ENCODE measurements around the gene ATG7. TPM values are rescaled to one million over a fixed set of nuclear protein-coding genes. Genes with fewer than 3 reads are reported as not detected.
"Not testable (repeated sequence)": the region's sequence is repeated elsewhere in the genome, so short reads cannot be mapped to it uniquely, and the experiment has no call there.

The ATG7 gene
- total RNA-seq, 2 experiments from 2014 or later, result 25.9 to 27.0 TPM

- Mint-ChIP-seq H3K27me3 (ENCODE audit: low read depth) (peaks cover 7% of the 10 kb centered on the region), H3K9me3 (peaks cover 13% of the 10 kb centered on the region), H3K4me1 (ENCODE audit: low read depth) (peaks cover 37% of the 10 kb centered on the region), H3K36me3 (ENCODE audit: low read depth) (no peaks in the 10 kb centered on the region), H3K4me3 (no peak overlapping the region), H3K27ac (no peak overlapping the region)
- CTCF ChIA-PET, result interaction anchor here (0.7 to 4.2 kb wide), 3 partner anchors 96 to 392 kb away, joined by 3 to 54 read pairs (median 3); no protein-coding TSS in a partner anchor
- DNase-seq, result no peak
- intact Hi-C loops (cut with micrococcal nuclease), result loop anchor here (2.0 to 10.0 kb wide), 2 partner anchors 479 to 565 kb away; no protein-coding TSS in a partner anchor
Observed at GRCh38 chr3:11239796-11240195, 32.4 kb upstream of the ATG7 start.

- Mint-ChIP-seq H3K4me1 (ENCODE audit: low read depth) (peaks cover 37% of the 10 kb centered on the region), H3K27me3 (ENCODE audit: low read depth) (peaks cover 7% of the 10 kb centered on the region), H3K27ac (peak overlapping the region; percentile 48), H3K9me3 (peaks cover 13% of the 10 kb centered on the region), H3K36me3 (ENCODE audit: low read depth) (no peaks in the 10 kb centered on the region), H3K4me3 (no peak overlapping the region)
- DNase-seq, result peak; percentile 23
- CTCF ChIA-PET, result interaction anchor here (0.7 to 1.2 kb wide), 2 partner anchors 96 to 391 kb away, joined by 3 read pairs; no protein-coding TSS in a partner anchor
- intact Hi-C loops (cut with micrococcal nuclease), result no loop called here
Observed at GRCh38 chr3:11240496-11240895, 31.7 kb upstream of the ATG7 start.

GRCh38 chr3:11244121-11244677 lies 28.0 kb upstream of the ATG7 start:
- CTCF ChIA-PET, result interaction anchor here (1.3 to 1.7 kb wide), 2 partner anchors 9 to 91 kb away, joined by 4 to 6 read pairs; no protein-coding TSS in a partner anchor
- no peak overlapping the region for H3K27ac Mint-ChIP-seq
- no peak overlapping the region for H3K4me3 Mint-ChIP-seq
- no peak for DNase-seq
- H3K9me3 Mint-ChIP-seq, result peaks cover 5% of the 10 kb centered on the region
- peaks cover 7% of the 10 kb centered on the region for H3K27me3 Mint-ChIP-seq (ENCODE audit: low read depth)
- H3K36me3 Mint-ChIP-seq (ENCODE audit: low read depth), result no peaks in the 10 kb centered on the region
- intact Hi-C loops (cut with micrococcal nuclease), result no loop called here
- peaks cover 20% of the 10 kb centered on the region for H3K4me1 Mint-ChIP-seq (ENCODE audit: low read depth)

- intact Hi-C loops (cut with micrococcal nuclease), result no loop called here
- Mint-ChIP-seq H3K4me3 (no peak overlapping the region), H3K4me1 (ENCODE audit: low read depth) (peaks cover 9% of the 10 kb centered on the region), H3K27ac (no peak overlapping the region), H3K27me3 (ENCODE audit: low read depth) (peaks cover 7% of the 10 kb centered on the region), H3K36me3 (ENCODE audit: low read depth) (no peaks in the 10 kb centered on the region), H3K9me3 (peaks cover 2% of the 10 kb centered on the region)
- DNase-seq, result no peak
- CTCF ChIA-PET, result interaction anchor here (0.6 kb wide), 1 partner anchor 106 kb away, joined by 3 read pairs; no protein-coding TSS in a partner anchor
Observed at GRCh38 chr3:11245276-11245675, 26.9 kb upstream of the ATG7 start.

GRCh38 chr3:11245827-11246662 lies 26.2 kb upstream of the ATG7 start:
- no peak for DNase-seq
- Mint-ChIP-seq H3K9me3 (no peaks in the 10 kb centered on the region), H3K27ac (no peak overlapping the region), H3K4me1 (ENCODE audit: low read depth) (peaks cover 9% of the 10 kb centered on the region), H3K4me3 (no peak overlapping the region), H3K27me3 (ENCODE audit: low read depth) (peaks cover 7% of the 10 kb centered on the region), H3K36me3 (ENCODE audit: low read depth) (no peaks in the 10 kb centered on the region)
- CTCF ChIA-PET, result interaction anchor here (0.6 to 0.9 kb wide), 2 partner anchors 9 to 105 kb away, joined by 3 read pairs; no protein-coding TSS in a partner anchor
- intact Hi-C loops (cut with micrococcal nuclease), result no loop called here

- H3K9me3 Mint-ChIP-seq, result no peaks in the 10 kb centered on the region
- H3K4me3 Mint-ChIP-seq, result no peak overlapping the region
- intact Hi-C loops (cut with micrococcal nuclease), result no loop called here
- no peak overlapping the region for H3K27ac Mint-ChIP-seq
- CTCF ChIA-PET, result interaction anchor here (0.9 kb wide), 1 partner anchor 10 kb away, joined by 3 read pairs; no protein-coding TSS in a partner anchor
- H3K4me1 Mint-ChIP-seq (ENCODE audit: low read depth), result peaks cover 11% of the 10 kb centered on the region
- peaks cover 7% of the 10 kb centered on the region for H3K27me3 Mint-ChIP-seq (ENCODE audit: low read depth)
- H3K36me3 Mint-ChIP-seq (ENCODE audit: low read depth), result no peaks in the 10 kb centered on the region
- no peak for DNase-seq
Observed at GRCh38 chr3:11246663-11246970, 25.6 kb upstream of the ATG7 start.

GRCh38 chr3:11247362-11247761 lies 24.8 kb upstream of the ATG7 start:
- DNase-seq, result no peak
- H3K27ac Mint-ChIP-seq, result no peak overlapping the region
- H3K27me3 Mint-ChIP-seq (ENCODE audit: low read depth), result peaks cover 7% of the 10 kb centered on the region
- H3K36me3 Mint-ChIP-seq (ENCODE audit: low read depth), result no peaks in the 10 kb centered on the region
- no peak overlapping the region for H3K4me3 Mint-ChIP-seq
- H3K4me1 Mint-ChIP-seq (ENCODE audit: low read depth), result peaks cover 17% of the 10 kb centered on the region
- intact Hi-C loops (cut with micrococcal nuclease), result no loop called here
- H3K9me3 Mint-ChIP-seq, result no peaks in the 10 kb centered on the region
- CTCF ChIA-PET, result interaction anchor here (0.7 to 1.0 kb wide), 2 partner anchors 10 to 39 kb away, joined by 3 to 4 read pairs; no protein-coding TSS in a partner anchor

- CTCF ChIA-PET, result interaction anchor here (0.5 kb wide), 1 partner anchor 82 kb away, joined by 3 read pairs; no protein-coding TSS in a partner anchor
- Mint-ChIP-seq H3K4me1 (ENCODE audit: low read depth) (peaks cover 17% of the 10 kb centered on the region), H3K36me3 (ENCODE audit: low read depth) (no peaks in the 10 kb centered on the region), H3K27me3 (ENCODE audit: low read depth) (peaks cover 2% of the 10 kb centered on the region), H3K4me3 (no peak overlapping the region), H3K27ac (no peak overlapping the region), H3K9me3 (no peaks in the 10 kb centered on the region)
- intact Hi-C loops (cut with micrococcal nuclease), result no loop called here
- DNase-seq, result no peak
Observed at GRCh38 chr3:11248596-11248995, 23.6 kb upstream of the ATG7 start.

- H3K9me3 Mint-ChIP-seq, result no peaks in the 10 kb centered on the region
- no peaks in the 10 kb centered on the region for H3K36me3 Mint-ChIP-seq (ENCODE audit: low read depth)
- intact Hi-C loops (cut with micrococcal nuclease), result loop anchor here (1.0 kb wide), 2 partner anchors 13 to 21 kb away; partner anchors contain the start of gene ATG7
- peaks cover 3% of the 10 kb centered on the region for H3K27me3 Mint-ChIP-seq (ENCODE audit: low read depth)
- peak; percentile 16 for DNase-seq
- H3K27ac Mint-ChIP-seq, result peak overlapping the region; percentile 65
- H3K4me3 Mint-ChIP-seq, result no peak overlapping the region
- H3K4me1 Mint-ChIP-seq (ENCODE audit: low read depth), result peaks cover 17% of the 10 kb centered on the region
- CTCF ChIA-PET, result no interaction called here
Observed at GRCh38 chr3:11250902-11251806, 21.0 kb upstream of the ATG7 start.

GRCh38 chr3:11251807-11252176 lies 20.4 kb upstream of the ATG7 start:
- CTCF ChIA-PET, result no interaction called here
- intact Hi-C loops (cut with micrococcal nuclease), result loop anchor here (1.0 kb wide), 2 partner anchors 13 to 21 kb away; partner anchors contain the start of gene ATG7
- H3K36me3 Mint-ChIP-seq (ENCODE audit: low read depth), result no peaks in the 10 kb centered on the region
- H3K9me3 Mint-ChIP-seq, result no peaks in the 10 kb centered on the region
- H3K27ac Mint-ChIP-seq, result peak overlapping the region; percentile 65
- DNase-seq, result no peak
- peaks cover 3% of the 10 kb centered on the region for H3K27me3 Mint-ChIP-seq (ENCODE audit: low read depth)
- H3K4me1 Mint-ChIP-seq (ENCODE audit: low read depth), result peaks cover 17% of the 10 kb centered on the region
- H3K4me3 Mint-ChIP-seq, result no peak overlapping the region

GRCh38 chr3:11254876-11255275 lies 17.3 kb upstream of the ATG7 start:
- Mint-ChIP-seq H3K9me3 (no peaks in the 10 kb centered on the region), H3K4me3 (no peak overlapping the region), H3K27me3 (ENCODE audit: low read depth) (peaks cover 3% of the 10 kb centered on the region), H3K36me3 (ENCODE audit: low read depth) (no peaks in the 10 kb centered on the region), H3K27ac (no peak overlapping the region), H3K4me1 (ENCODE audit: low read depth) (peaks cover 17% of the 10 kb centered on the region)
- CTCF ChIA-PET, result no interaction called here
- no peak for DNase-seq
- intact Hi-C loops (cut with micrococcal nuclease), result no loop called here

GRCh38 chr3:11255537-11255936 lies 16.7 kb upstream of the ATG7 start:
- H3K4me3 Mint-ChIP-seq; H3K27ac Mint-ChIP-seq; H3K36me3 Mint-ChIP-seq (ENCODE audit: low read depth); intact Hi-C loops (cut with micrococcal nuclease); CTCF ChIA-PET; DNase-seq; H3K27me3 Mint-ChIP-seq (ENCODE audit: low read depth); H3K9me3 Mint-ChIP-seq: not testable (repeated sequence)
- H3K4me1 Mint-ChIP-seq (ENCODE audit: low read depth), result peaks cover 15% of the 10 kb centered on the region

Measured in activated naive CD4-positive, alpha-beta T cell treated with anti-CD3 and anti-CD28 coated beads for 36 hours (primary cell).